ENCODE data around the gene HRH2.
"Not testable (repeated sequence)": the region's sequence is repeated elsewhere in the genome, so short reads cannot be mapped to it uniquely, and the experiment has no call there.

The HRH2 gene

DNA sequence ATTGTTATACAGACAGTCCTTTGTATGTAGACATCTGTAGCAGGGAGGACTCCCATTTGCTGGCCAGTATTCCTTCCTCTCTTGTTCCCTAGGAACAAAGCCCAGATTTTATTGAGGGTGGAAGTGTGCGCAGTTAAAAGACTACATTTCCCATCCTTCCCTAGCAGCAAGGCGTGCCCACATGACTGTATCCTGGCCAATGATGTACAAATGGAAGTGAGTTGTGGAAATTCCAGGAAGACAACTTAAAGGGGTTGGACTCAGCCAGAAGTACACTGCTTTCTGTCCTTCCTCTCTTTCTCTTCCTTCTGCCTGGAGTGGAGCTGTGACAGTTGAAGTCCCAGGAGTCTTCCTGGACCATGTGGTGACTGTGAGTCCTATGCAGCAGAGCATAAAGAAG is 89.0 kb downstream of the HRH2 start:
- no peak for DNase-seq

DNA sequence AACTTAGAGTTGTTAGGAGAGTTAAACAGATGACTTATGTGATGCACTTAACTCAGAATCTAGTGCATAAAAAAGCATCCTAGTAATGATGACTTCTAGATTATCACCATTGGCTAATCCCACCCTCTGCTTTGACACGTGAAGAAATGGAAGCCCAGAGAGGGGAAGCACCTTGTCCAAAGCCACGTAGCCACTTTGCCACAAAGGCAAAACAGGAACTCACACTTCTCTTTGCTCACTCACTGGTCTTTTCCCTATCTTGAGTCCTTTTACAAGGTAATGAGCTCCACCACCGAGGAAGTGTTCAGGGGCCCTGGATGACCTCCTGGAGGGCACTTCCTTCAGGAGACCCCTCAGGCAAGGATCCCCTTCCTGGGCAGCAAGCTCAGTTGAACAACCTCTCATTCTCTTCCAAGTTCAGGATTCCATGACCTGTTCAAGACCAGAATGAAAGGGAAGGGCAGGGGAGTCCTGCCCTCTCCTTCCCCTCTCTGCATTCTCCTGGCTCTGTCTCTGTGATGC is 89.7 kb downstream of the HRH2 start:
- DNase-seq: no peak

DNA sequence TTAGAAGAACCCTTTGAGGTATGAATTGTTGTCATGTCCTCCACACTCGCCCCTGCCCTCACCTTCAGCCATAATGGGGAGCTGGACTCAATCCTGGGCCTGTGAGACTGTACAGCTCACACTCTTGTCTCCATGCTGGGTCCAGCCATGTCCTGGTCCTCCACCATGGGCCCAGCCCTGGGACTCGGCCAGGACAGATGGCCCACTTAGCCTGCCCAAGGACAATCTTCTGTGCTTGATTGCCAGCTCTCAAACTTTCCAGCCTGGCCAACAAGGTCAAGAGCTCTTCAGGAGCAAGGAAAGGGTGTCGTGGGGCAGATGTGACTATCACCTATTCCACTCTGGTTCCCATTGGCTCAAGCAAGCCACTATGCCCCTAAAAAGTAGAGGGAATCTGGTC is 90.8 kb downstream of the HRH2 start:
- no peak for DNase-seq

GRCh38 chr5:175749591-175749990 is 91.7 kb downstream of the HRH2 start:
- no peak for DNase-seq

- DNase-seq: no peak
These were observed 92.7 kb downstream of the HRH2 start for GRCh38 chr5:175750511-175750931.

- DNase-seq: no peak
These were observed 93.5 kb downstream of the HRH2 start for GRCh38 chr5:175751369-175751768.

DNA sequence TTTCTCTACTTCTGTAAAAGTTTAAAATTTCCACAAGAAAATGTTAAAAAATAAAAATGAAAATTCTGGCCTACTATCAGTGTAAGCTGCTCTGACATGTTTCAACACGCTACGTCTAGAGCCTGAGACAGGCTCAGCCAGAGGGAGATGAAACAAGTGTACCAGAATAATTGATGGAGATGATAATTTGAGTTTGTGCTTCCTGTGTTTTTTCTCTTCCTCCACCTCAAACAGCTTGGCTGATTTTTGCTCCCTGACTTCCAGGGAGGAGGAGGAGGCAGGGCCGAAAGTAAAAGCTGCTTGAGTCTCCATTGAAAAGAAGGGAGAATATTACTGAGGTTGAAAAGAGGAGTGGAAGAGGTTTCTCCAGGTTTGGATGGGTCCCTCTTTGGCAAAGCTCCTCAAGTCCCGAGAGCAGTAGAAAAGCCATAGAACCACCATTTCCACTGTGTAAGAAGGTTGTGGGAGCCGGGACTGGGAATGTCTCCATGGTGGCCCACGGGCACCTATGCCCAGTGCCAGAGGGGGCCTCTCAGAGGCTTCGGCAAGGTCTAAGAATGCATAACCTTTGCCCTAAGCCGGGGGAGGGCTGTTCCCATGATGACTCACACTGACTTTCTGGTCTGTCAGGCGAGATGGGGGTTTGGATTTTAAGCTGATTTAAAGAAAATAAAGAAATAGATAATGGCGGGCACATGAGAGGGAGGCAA is 95.1 kb downstream of the HRH2 start:
- DNase-seq: no peak

DNA sequence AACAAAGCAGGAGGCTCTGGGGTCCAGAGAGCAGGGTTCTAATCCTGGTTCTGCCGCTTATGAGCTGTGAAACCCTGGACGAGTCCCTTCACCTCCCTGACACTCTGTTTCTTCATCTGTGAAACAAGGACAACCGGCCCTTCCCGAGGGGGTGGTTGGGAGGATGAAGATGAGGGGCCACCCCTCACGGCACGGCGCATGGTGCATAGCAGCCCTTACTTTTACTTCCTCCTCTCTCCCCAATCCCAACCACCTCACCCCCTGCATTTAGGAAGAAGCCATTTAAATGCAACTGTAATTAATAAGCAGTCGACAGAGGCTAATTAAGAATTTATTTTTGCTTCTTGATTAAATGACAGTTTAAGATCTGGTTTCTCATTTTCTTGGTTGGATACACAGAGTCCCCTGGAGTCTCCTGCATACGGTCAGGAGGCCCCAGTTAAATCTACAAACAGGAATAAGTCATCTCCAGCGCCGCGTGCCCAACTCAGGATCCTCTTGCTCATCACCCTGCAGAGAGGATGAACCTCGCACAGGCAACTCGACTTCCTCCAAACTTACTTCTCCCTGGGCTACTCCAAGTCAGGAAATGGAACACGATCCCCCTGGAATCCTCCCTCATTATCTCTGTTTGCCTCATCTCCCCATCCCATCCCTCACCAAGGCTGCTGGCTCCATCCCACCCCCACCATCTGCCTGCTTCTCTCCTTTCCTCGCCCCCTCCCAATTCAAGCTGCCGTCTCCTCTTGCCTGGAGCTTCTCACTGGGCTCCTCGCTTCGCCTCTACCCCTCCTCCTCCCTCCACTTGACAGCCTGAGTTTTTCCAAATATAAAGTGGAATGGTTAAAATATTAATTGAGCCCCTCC is 95.9 kb downstream of the HRH2 start:
- no peak for DNase-seq

DNA sequence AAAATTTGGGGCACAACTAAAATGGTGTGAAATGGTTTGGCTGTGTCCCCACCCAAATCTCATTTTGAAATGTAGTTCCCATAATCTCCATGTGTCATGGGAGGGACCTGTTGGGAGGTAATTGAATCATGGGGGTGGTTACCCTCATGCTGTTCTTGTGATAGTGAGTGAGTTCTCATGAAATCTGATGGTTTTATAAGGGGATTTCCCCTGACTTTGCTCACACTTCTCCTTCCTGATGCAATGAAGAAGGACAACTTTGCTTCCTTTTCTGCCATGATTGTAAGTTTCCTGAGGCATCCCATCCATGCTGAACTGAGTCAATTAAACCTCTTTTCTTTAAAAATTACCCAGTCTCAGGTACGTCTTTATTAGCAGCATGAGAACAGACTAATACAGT is 102.1 kb downstream of the HRH2 start:
- not testable (repeated sequence) for DNase-seq

Measured in NCI-H510A (cell line).